ENCODE results near the gene FYN. TPM values are rescaled to one million over a fixed set of nuclear protein-coding genes. Genes with fewer than 3 reads are reported as not detected.
A peak's percentile ranks its signal among the peaks of the same experiment; 100 is the strongest.

FYN gene
- polyA plus RNA-seq, 3 donors = 88.4 to 149 (median 114) TPM

DNA sequence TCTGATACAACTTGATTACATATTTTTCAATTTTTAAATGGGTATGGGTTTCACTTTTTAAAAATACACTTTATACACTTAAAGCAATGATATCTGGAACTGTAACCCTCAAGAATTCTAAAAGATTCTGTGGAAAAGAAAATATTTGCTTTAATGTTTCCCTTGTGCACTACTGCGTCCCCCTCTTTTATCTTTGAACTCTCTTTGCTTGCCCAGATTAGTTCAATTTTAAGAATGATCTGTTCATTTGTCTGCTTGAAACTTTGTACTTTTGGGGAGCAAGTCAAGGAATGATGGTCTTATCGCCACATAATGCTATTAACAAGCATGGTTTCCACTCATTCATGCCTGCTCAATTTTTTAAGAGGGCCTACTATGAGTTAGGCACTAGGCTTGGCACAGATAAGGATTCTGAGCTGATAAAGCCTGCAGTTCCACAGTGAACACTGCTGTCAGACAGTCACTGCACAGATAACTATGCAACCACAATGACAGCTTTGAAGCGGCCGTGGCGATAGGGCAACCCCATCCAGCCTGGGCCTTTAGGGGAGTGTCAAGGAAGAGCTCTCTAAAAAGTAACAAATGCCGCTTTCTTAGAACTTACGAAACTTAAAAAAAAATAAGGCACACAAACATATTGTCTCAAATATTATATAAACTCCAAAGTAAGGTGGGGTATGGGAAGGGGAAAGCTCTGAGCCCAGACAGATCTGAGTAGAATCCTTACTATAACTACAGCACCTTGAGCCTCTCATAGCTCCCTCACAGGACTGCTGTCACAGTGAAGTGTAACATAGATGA, 29.7 kb downstream of the FYN start:
- DNase-seq = no peak
- Mint-ChIP-seq H3K4me1 (no peaks in the 10 kb centered on the region), H3K27me3 (ENCODE audit: low read depth in 3 of 3) (peaks cover 0 to 3% (median 0%) of the 10 kb centered on the region in 3 donors), H3K9me3 (no peaks in the 10 kb centered on the region), H3K4me3 (no peak overlapping the region), H3K27ac (no peak overlapping the region), H3K36me3 (peaks cover 37% of the 10 kb centered on the region in 2 donors)
- Histone ChIP-seq H3K9ac (ENCODE audit: insufficient read depth, low read length, poor library complexity, severe bottlenecking) (no peak overlapping the region), H3K79me2 (ENCODE audit: insufficient read depth, low read length) (peaks cover 91% of the 10 kb centered on the region), H4K20me1 (ENCODE audit: insufficient read depth, low read length) (peaks cover 100% of the 10 kb centered on the region), H3K4me2 (replicated peaks; ENCODE audit: extremely low read depth, low read length, poor library complexity, severe bottlenecking) (no peak overlapping the region), H3K4me1 (ENCODE audit: control insufficient read depth in 1 of 2, insufficient read depth in 2 of 2, low read length in 2 of 2) (peaks cover 59 to 66% of the 10 kb centered on the region in 2 donors), H2AFZ (ENCODE audit: insufficient read depth, low read depth, low read length, poor library complexity, severe bottlenecking) (no peak overlapping the region), H3K27me3 (ENCODE audit: control insufficient read depth in 2 of 2, insufficient read depth in 2 of 2, low read length in 2 of 2) (no peaks in the 10 kb centered on the region), H3K27ac (ENCODE audit: low read depth in 1 of 2, low read length in 2 of 2) (peak overlapping the region in 1 of 2 donors; percentile 74), H3K36me3 (replicated peaks in 1 of 2; ENCODE audit: control insufficient read depth in 1 of 2, insufficient read depth in 2 of 2, low read length in 2 of 2) (peaks cover 0 to 33% of the 10 kb centered on the region in 2 donors), H3K9me3 (replicated peaks in 1 of 2; ENCODE audit: control insufficient read depth in 1 of 2, insufficient read depth in 1 of 2, low read length in 2 of 2) (no peaks in the 10 kb centered on the region), H3K4me3 (replicated peaks in 1 of 3; ENCODE audit: low read depth in 2 of 3, low read length in 3 of 3) (peak overlapping the region in 1 of 3 experiments; percentile 2)
- TF ChIP-seq, protein P1, sequence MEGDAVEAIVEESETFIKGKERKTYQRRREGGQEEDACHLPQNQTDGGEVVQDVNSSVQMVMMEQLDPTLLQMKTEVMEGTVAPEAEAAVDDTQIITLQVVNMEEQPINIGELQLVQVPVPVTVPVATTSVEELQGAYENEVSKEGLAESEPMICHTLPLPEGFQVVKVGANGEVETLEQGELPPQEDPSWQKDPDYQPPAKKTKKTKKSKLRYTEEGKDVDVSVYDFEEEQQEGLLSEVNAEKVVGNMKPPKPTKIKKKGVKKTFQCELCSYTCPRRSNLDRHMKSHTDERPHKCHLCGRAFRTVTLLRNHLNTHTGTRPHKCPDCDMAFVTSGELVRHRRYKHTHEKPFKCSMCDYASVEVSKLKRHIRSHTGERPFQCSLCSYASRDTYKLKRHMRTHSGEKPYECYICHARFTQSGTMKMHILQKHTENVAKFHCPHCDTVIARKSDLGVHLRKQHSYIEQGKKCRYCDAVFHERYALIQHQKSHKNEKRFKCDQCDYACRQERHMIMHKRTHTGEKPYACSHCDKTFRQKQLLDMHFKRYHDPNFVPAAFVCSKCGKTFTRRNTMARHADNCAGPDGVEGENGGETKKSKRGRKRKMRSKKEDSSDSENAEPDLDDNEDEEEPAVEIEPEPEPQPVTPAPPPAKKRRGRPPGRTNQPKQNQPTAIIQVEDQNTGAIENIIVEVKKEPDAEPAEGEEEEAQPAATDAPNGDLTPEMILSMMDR (IDR thresholded peaks at IDR 0.05) = no peak
- intact Hi-C loops (cut with micrococcal nuclease) = no loop called here
- WGBS (ENCODE audit: insufficient coverage) = 0% methylated on average over 1 of the region's 7 CpGs

DNA sequence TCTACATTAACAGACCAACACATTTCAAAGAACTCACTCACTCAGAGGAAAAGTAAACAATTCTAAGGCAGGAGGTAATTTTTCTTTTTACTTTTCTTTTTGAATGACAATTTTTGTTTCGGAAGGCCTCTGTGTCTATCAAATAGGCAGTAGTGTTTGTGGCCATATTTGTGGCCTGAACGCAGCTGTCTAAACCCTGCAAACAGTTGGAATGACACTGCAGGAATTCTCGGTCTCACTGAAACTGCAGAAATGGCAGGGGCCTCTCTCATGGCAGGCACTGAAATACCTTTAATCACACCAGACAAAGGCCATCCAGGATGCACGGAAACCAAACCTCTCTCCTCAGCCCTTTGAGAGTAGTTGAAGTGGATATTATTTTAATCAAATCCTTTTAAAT, 30.4 kb downstream of the FYN start:
- Mint-ChIP-seq H3K27me3 (ENCODE audit: low read depth in 3 of 3) (peaks cover 0 to 3% (median 0%) of the 10 kb centered on the region in 3 donors), H3K9me3 (no peaks in the 10 kb centered on the region), H3K4me1 (no peaks in the 10 kb centered on the region), H3K36me3 (peaks cover 38 to 40% of the 10 kb centered on the region in 2 donors), H3K4me3 (no peak overlapping the region), H3K27ac (no peak overlapping the region)
- H3K9me3 ChIP-seq (replicated peaks in 1 of 2; ENCODE audit: control insufficient read depth in 1 of 2, insufficient read depth in 1 of 2, low read length in 2 of 2) = no peaks in the 10 kb centered on the region
- H3K27ac ChIP-seq (ENCODE audit: low read depth in 1 of 2, low read length in 2 of 2) = peak overlapping the region in 1 of 2 donors; percentile 74
- H2AFZ ChIP-seq (ENCODE audit: insufficient read depth, low read depth, low read length, poor library complexity, severe bottlenecking) = no peak overlapping the region
- intact Hi-C loops (cut with micrococcal nuclease) = no loop called here
- TF ChIP-seq, protein P1 (IDR thresholded peaks at IDR 0.05) = no peak
- peaks cover 59 to 66% of the 10 kb centered on the region in 2 donors for H3K4me1 ChIP-seq (ENCODE audit: control insufficient read depth in 1 of 2, insufficient read depth in 2 of 2, low read length in 2 of 2)
- no peak overlapping the region for H3K9ac ChIP-seq (ENCODE audit: insufficient read depth, low read length, poor library complexity, severe bottlenecking)
- no CpG with 5 or more reads among the region's 4 CpGs for WGBS (ENCODE audit: insufficient coverage)
- H3K4me2 ChIP-seq (replicated peaks; ENCODE audit: extremely low read depth, low read length, poor library complexity, severe bottlenecking) = no peak overlapping the region
- peaks cover 0 to 40% of the 10 kb centered on the region in 2 donors for H3K36me3 ChIP-seq (replicated peaks in 1 of 2; ENCODE audit: control insufficient read depth in 1 of 2, insufficient read depth in 2 of 2, low read length in 2 of 2)
- H4K20me1 ChIP-seq (ENCODE audit: insufficient read depth, low read length) = peaks cover 100% of the 10 kb centered on the region
- H3K27me3 ChIP-seq (ENCODE audit: control insufficient read depth in 2 of 2, insufficient read depth in 2 of 2, low read length in 2 of 2) = no peaks in the 10 kb centered on the region
- peaks cover 84% of the 10 kb centered on the region for H3K79me2 ChIP-seq (ENCODE audit: insufficient read depth, low read length)
- H3K4me3 ChIP-seq (replicated peaks in 1 of 3; ENCODE audit: low read depth in 2 of 3, low read length in 3 of 3) = no peak overlapping the region
- DNase-seq = no peak

All from CD14-positive monocyte (primary cell).